Measurements from ENCODE around the gene CLNK. TPM values are rescaled to one million over a fixed set of nuclear protein-coding genes. Genes with fewer than 3 reads are reported as not detected.

Gene CLNK
- total and polyA plus RNA-seq, 2 of the 13 experiments (the other 11 are each of a cell fraction or from before 2014, with no cell fraction given) = not detected

DNA sequence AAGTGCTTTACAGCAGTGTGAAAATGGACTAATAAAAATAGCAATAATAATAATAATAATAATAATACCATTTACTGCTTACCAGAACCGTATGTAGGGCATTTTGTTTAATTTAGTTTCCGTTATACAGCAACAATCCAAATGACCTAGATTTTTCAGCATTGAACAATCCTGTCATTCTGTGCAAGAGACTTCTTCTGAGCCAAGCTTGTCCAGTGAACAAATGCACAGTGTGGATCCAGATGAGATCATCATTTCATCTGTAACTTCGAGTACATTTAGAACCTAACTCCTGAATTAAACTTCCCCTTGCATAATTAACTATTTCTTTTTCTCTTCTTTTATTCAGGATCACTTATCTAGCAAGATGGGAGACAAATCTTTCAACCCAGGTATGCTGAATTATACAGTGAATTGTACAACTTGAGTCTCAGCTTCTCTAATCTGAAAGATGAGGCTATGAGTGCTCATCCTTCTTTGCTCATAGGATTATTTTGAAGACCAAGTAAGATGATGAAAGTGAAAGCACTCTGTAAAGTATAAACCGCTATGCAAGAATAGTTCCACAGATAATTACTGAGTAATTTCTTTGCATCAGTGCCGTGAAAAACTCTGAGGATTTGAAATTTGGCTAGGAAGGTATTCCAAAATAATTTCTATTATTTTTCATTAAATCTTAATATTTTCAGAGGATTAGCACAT lies 6.6 kb downstream of the CLNK start:
- ChIA-PET POLR2A (no interaction called here), CTCF (ENCODE audit: low intra/inter-chr PET ratio, low total read pairs) (no interaction called here)
- H3K9me3 ChIP-seq (ENCODE audit: low read length) = no peaks in the 10 kb centered on the region
- in situ Hi-C loops (cut with HindIII; ENCODE audit: extremely low pct_ligation_motif_present, low pct_unique_long_range_greater_than_20kb) = no loop called here
- no peak overlapping the region for H2AFZ ChIP-seq (ENCODE audit: low read length)
- H3K4me2 ChIP-seq (ENCODE audit: low read depth, low read length) = no peak overlapping the region
- no peak for FAIRE-seq
- H3K79me2 ChIP-seq (ENCODE audit: insufficient read depth, low read length) = no peaks in the 10 kb centered on the region
- H3K4me3 ChIP-seq (replicated peaks in 1 of 3; ENCODE audit: insufficient read depth in 1 of 3, low read depth in 2 of 3, low read length in 3 of 3) = no peak overlapping the region
- H3K27me3 ChIP-seq (ENCODE audit: control insufficient read depth in 1 of 2, insufficient read depth in 2 of 2, low read length in 2 of 2) = no peaks in the 10 kb centered on the region
- TF ChIP-seq FUBP1 (CRISPR knock-in tag; IDR thresholded peaks at IDR 0.05; ENCODE audit: borderline replicate concordance) (no peak), MATR3 (CRISPR knock-in tag; IDR thresholded peaks at IDR 0.05) (no peak), IRX3 (CRISPR knock-in tag; IDR thresholded peaks at IDR 0.05; ENCODE audit: borderline replicate concordance, low read depth) (no peak), ZNF292 (CRISPR knock-in tag; IDR thresholded peaks at IDR 0.05; ENCODE audit: borderline replicate concordance, low read depth) (no peak), HINFP (CRISPR knock-in tag; IDR thresholded peaks at IDR 0.05; ENCODE audit: low read depth) (no peak), ZBTB4 (CRISPR knock-in tag; IDR thresholded peaks at IDR 0.05; ENCODE audit: borderline replicate concordance) (no peak), ZNF335 (CRISPR knock-in tag; IDR thresholded peaks at IDR 0.05) (no peak), TEAD3 (CRISPR knock-in tag; optimal IDR thresholded peaks at IDR 0.05; ENCODE audit: borderline replicate concordance) (no peak)
- no TSS peak for BruUV-seq (replicated peaks)
- DNase-seq (ENCODE audit: low spot score) = no peak
- intact Hi-C loops (cut with micrococcal nuclease; ENCODE audit: unreplicated experiment) = no loop called here
- no peaks in the 10 kb centered on the region for H3K36me3 ChIP-seq (replicated peaks in 1 of 2; ENCODE audit: control insufficient read depth in 1 of 2, insufficient read depth in 2 of 2, low read length in 2 of 2)
- no peaks in the 10 kb centered on the region for H4K20me1 ChIP-seq (ENCODE audit: insufficient read depth, low read length)
- ATAC-seq = no peak
- WGBS (ENCODE audit: low lambda C conversion rate) = 14% methylated on average over 5 of the region's 5 CpGs
- no peak overlapping the region for H3K27ac ChIP-seq (ENCODE audit: extremely low read length, insufficient read depth, low read length)
- H3K9ac ChIP-seq (ENCODE audit: insufficient read depth, low read depth, low read length) = no peak overlapping the region
- H3K4me1 ChIP-seq (ENCODE audit: insufficient read depth, low read length) = no peaks in the 10 kb centered on the region
